DND-41 (cell line): ENCODE data around the gene KCNMA1.

Source experiments
- CTCF ChIP-seq: IDR thresholded peaks from 2 replicates; pipeline ENCODE4 v1.5.1; 2012; ENCODE audit warnings: borderline replicate concordance, low read length, moderate library complexity, mild to moderate bottlenecking; ENCODE audit not compliant: poor library complexity, severe bottlenecking; ENCODE audit errors: extremely low read depth
- EZH2 ChIP-seq: IDR thresholded peaks from 3 replicates; pipeline ENCODE4 v1.6.1; 2012; ENCODE audit warnings: borderline replicate concordance, low read depth, mild to moderate bottlenecking, moderate library complexity, low read length, inconsistent platforms; ENCODE audit not compliant: severe bottlenecking

GRCh38 chr10:77293773-77294172 lies 343.8 kb downstream of the KCNMA1 start:
- no peak for TF ChIP-seq CTCF
- TF ChIP-seq EZH2: no peak
